Stimulated activated CD4-positive, alpha-beta T cell treated with anti-CD3 and anti-CD28 coated beads, Interleukin-2, amount 100 ng/mL, for 48 hours (primary cell): Measurements from ENCODE around the gene UBE2M.

Experiments
- DNase-seq, 2 donors: peaks; one replicate each; pipeline ENCODE4 v3.0.0-alpha.2; 2020

Gene UBE2M

GRCh38 chr19:58570770-58571574 lies 12.6 kb upstream of the UBE2M start:
- DNase-seq, result no peak

GRCh38 chr19:58569943-58570670 lies 11.7 kb upstream of the UBE2M start:
- DNase-seq, result no peak

DNA sequence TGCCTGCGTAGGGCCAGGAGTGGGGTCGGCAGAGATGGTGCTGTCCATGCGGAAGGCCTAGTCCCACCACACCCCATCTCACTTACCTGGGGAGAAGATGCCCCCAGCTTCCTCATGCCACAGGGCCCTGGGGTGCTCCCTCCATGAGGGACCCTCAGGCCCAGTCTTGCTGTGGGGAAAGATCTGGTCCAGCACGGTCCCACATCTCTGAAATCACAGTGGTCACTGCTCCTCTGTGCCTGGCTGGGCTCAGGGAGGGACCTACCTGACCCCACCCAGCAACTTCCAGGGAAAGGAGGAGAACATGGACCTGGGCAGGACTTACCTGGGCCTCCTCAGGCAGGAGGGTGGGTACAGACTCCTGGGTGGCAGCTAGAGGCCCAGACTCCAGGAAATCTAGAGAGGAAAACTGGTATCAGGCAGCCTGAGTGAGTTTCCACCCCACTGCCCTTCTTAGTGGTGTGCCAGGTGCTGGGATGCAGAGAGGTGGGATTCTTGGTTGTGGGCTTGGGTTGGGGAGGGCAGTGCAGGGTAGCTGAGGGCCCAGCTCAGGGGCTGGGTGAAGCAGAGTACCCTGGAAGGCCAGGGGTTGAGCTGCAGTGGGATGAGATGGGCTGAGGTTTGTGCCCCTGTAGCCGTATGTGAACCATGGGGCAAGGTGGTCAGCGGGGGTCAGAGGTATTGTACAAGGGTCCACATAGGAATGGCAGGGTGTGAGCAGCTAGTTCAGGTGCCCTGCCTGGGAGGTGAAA lies 11.0 kb upstream of the UBE2M start:
- no peak for DNase-seq

DNA sequence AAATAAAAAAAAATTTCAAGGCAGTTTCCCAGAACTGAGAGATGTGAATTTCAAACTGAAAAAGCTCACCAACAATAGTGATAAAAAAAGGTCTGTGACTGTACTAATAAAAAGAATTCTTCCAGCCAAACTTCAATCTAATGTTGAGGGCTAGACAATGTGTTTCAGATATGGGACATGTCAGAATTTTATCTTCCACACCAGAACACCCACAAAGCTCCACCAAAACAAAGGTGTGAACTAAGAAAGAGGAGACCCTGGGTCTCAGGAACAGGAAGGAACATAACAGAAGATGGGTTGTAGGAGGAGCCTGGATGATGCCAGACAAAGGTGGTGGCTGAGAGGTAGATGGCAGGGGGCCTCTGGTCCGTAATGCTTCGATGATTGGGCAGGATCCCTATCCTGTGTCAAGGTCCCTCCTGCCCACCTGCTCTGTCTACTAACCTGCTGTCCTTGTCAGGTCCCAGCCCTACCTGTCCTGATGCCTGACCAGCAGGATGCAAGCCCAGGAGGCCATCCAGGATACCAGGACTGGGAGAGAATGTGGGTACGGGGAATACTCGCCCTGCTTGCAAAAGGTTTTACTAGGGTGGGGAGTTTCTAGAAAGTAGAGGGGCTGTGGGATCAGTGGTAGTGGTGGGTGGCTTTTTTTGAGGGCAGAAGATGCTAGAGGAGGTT lies 10.2 kb upstream of the UBE2M start:
- DNase-seq, result no peak

DNA sequence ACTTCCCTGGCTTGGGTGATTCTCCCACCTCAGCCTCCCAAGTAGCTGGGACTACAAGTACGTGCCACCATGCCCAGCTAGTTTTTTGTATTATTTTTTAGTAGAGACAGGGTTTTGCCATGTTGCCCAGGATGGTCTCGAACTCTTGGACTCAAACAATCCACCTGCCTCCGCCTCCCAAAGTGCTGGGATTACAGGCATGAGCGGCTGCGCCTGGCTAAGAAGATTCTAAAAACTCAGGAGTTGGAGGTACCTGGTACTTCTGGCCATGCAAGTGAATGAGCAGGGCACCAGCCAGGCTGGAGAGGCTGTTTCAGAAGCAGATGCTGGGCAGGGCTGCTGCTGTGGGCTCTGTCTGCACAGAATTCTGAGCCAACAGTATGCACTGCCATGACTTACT lies 8.6 kb upstream of the UBE2M start:
- DNase-seq, result no peak

DNA sequence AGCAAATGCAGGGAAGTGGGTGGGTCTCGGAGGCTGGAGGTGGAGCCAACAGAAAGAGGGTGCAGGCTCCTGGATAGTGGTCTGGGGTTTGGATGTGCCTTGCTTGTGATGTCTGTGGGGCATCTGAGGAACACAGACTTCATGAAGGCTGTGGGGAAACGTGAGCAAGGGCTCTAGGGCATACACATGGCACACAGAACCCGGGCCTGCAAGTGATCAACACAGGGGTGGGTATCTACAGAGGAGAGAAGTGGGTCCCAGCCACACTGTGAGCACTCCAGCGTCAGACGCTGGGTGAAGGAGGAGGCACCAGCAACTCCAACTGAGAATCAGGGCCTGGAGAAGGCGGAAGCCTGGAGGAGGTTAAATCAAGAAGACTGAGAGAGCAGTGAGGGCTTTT lies 5.4 kb upstream of the UBE2M start:
- no peak for DNase-seq

GRCh38 chr19:58563034-58563573 lies 4.7 kb upstream of the UBE2M start:
- DNase-seq, result no peak

- DNase-seq, result peak in 1 of 2 donors; percentile 39
Measured at GRCh38 chr19:58562122-58563033, 4.0 kb upstream of the UBE2M start.

GRCh38 chr19:58561373-58562121 lies 3.1 kb upstream of the UBE2M start:
- no peak for DNase-seq

DNA sequence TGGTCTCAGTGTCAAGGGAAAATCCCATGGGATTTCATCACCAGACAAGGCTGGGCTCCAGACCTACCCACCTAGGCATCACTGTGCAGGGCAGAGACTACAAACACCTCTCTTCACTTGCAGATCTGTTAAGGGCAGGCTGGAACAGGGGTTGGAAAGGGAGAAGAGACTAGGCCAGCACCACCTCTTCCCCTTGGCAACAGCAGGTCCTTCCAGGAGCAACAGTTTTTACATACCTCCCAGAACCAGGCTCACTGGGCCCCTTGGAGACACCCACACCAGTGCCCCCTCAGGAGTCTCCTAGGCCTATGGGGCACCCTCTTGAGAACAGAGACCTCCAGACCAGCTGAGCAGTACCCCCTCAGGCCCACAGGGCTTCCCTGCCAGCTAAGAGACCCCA lies 2.5 kb upstream of the UBE2M start:
- DNase-seq, result no peak

DNA sequence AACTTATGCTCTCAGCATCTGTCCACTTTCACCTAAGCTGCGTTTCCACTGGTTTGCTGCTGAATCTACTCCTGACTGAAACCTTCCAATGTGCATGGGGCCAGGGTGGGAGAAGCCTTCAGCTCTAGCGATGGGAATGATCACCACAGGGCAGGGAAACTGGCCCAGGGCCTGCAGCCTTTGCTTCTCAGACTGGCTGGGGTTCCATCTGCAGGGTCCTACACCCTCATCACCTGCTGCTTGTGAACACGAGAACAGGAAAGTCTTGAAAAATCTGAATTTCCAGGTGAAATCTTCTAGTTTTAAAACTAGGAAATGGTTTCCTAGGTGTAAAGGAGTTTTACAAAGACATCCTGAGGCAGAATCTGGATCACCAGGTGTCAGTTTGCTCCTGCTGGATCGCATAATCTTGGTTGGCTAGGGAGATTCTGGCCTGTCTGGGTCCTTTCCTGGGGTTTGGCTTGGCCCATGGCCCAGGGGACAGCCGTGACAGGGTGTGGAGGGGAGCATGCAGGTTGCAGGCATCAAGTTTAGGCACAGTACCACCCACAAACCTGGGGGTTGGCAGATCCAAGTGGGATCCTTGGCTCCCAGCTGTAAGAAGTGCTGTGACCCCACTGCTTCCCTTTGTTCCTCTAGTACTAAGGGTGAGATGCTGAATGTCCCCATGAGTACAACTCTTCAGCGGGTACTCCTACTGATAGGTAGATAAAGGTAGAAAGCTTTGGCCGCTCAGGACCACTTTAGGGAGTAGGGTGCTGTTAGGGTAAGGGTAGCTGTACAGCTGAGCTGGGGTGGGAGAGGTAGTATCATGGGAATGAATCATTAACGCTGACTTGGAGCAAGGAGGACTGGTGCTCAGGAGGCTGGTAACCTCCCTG lies 1.8 kb upstream of the UBE2M start:
- no peak for DNase-seq

DNA sequence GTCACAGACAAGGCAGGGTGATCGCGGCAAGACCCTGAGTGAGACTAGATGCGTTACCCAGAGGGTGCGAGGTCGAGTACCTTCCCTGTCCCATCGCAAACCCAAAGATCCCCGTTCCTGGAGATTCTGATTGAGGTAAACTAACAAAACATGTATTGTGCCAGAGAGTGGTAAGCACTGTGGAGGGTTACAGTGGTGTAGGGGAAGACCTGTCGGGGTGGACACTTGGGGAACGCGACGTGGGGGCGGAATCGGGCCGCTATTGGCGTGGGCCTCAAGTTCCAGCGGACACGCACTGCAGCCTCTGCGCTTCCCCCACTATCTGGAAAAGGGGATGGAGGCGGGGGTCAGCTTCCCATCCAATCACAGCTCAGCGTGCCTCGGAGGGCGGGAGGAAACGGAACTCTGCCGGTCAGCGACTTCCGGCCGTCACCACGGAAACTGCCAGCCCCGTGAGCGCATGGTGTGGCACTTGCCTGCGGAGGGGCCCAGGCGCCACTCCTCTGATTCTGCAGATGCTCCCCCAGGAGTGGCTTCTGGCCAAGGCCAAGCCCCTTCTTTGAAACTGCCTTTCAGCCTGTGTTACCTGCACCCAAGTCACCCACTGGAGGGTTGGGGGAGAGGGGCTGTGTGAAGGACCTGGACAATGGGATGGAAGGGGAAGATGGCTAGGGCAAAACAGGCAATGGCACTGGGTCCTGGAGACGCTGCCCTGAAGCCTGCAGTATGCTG lies 1.0 kb upstream of the UBE2M start:
- DNase-seq, result peak; percentile 70

DNA sequence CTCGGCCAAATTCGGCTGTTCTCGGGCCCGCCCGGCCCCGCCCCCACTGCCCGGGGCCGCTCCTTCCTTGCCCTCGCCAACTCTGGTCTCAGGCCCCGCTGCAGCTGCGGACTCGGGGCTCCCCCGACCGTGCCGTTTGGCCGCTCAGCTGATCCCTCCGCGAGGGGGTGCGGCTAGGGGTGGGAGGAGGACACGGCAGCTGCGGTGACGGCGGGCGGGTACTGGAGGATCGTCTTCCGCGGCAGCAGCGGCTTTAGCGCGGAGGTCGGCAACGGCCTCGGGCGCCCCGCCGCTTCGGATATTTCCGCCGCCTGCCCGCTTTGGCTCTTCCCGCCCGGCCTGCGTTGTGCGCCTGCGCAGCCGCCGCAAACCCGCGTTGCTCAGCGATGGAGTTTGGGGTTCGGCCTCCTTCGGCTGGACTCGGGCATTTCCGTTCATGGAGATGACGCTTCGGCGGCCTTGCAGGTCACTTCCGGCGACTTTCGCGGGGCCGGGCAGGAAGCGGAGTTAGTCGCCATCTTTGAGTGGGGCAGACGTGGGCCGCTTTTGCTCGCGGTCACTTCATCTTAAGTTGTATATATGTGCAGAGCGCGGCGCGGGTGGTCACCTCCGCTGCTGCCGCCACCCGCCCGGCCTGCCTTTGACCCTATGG lies 338 bp upstream of the UBE2M start:
- peak; percentile 99 to 100 for DNase-seq

DNA sequence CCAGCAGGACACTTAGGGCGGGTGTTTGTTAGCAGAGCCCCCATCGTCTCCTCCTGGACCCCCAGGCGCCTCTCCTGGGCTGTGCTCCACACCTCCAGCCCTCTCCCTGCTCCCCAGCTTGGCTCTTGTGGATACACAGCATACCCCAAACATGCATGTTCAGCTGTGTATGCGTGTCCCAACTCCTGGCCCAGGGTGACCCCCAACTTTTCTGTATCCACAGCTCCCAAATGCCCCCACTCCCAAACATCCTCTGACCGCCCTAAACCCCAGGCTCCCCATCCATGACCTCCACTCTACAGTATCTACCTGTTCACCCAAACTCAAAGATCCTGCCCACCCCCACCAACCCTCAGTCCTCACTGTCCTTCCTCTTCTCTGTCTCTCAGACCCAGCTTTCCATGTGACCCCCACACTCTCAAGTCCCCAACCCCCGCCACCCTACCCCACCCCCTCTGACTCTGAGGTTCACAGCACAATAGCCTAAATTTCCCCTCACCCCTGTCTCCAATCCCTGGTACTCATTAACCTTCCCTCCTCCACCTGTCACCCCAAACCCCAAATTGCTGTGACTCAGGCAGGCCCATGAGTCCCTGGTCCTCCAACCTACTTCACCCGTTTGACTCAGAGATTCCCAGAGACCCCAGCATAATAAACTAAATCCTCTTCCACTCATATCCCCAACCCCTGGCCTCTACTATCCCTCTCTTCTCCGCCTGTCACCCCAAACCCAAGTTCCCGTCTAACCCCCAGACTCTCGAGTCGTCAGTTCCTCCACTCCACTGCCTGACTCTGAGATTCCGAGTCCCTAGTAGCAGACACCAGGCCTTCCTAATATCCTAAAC lies 968 bp downstream of the UBE2M start:
- no peak for DNase-seq

GRCh38 chr19:58556622-58557220 lies 1.7 kb downstream of the UBE2M start:
- no peak for DNase-seq

GRCh38 chr19:58555920-58556621 lies 2.3 kb downstream of the UBE2M start:
- no peak for DNase-seq
